WTC11 (cell line): Measurements from ENCODE around the gene RETSAT.

Source experiments
- FOXK1 ChIP-seq: sonication (generic); formaldehyde crosslinking; IDR thresholded peaks from 2 replicates; pipeline ENCODE4 v1.8.0; 2022; ENCODE audit warnings: mild to moderate bottlenecking, moderate library complexity, missing genetic modification reagents
- RELA ChIP-seq: sonication (generic); formaldehyde crosslinking; IDR thresholded peaks from 2 replicates; pipeline ENCODE4 v1.8.1; 2022; ENCODE audit warnings: missing genetic modification reagents, mild to moderate bottlenecking, borderline replicate concordance
- TF ChIP-seq, protein P1 (sequence below): fragments of 250-450 bp; sonication (Bioruptor Pico); IDR thresholded peaks from 2 replicates; pipeline ENCODE4 v1.9.0; 2021; ENCODE audit warnings: mild to moderate bottlenecking
- TF ChIP-seq, protein P2 (sequence below): fragments of 200-600 bp; IDR thresholded peaks from 2 replicates; pipeline ENCODE4 v1.8.0; 2022; ENCODE audit warnings: antibody characterized with exemption

DNA sequence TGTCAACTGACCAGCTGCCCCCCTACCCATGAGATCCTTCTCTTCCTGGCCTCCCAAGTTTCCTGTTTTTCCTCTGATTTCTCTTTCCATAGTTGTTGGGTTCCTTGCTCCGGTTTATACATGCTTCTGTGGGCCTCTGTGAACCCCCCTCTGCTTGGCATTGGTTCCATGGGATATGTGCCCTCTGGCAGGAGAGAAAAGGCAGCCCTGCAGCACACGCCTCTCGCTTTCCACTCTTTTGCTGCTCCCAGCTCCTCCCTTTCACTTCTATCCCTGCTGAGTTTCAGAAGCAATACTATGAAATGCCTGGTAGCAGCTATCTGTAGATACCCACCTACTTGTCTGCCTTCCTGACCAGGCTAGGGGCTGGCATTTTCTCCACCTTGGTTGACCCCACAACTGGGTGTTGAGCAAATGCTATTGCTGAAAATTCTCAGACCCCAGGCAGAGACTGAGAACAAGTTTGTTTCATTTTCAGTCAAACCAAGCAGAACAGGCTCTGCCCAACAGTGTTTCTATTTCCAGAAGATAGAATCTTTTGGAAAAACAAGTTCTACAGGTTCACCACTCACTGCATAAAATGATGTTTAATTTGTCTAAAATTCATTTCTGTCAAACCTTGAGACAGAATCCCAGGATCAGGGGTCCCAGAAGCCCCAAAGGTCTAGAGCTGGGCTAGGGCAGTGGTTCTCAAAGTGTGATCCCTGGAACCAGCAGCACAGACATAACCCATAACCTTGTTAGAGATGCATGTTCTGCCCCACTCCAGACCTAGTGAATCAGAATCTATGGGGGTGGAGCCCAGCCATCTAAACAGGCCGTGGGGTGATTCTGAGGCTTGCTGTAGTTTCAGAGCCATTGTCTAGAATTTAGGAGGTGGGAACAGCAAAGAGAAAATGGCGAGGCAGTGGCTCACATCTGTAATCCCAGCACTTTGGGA is 42.5 kb upstream of the RETSAT start:
- TF ChIP-seq FOXK1 (CRISPR knock-in tag) (no peak), RELA (no peak)
- TF ChIP-seq, protein P1, sequence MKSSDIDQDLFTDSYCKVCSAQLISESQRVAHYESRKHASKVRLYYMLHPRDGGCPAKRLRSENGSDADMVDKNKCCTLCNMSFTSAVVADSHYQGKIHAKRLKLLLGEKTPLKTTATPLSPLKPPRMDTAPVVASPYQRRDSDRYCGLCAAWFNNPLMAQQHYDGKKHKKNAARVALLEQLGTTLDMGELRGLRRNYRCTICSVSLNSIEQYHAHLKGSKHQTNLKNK (CRISPR knock-in tag): no peak
- TF ChIP-seq, protein P2, sequence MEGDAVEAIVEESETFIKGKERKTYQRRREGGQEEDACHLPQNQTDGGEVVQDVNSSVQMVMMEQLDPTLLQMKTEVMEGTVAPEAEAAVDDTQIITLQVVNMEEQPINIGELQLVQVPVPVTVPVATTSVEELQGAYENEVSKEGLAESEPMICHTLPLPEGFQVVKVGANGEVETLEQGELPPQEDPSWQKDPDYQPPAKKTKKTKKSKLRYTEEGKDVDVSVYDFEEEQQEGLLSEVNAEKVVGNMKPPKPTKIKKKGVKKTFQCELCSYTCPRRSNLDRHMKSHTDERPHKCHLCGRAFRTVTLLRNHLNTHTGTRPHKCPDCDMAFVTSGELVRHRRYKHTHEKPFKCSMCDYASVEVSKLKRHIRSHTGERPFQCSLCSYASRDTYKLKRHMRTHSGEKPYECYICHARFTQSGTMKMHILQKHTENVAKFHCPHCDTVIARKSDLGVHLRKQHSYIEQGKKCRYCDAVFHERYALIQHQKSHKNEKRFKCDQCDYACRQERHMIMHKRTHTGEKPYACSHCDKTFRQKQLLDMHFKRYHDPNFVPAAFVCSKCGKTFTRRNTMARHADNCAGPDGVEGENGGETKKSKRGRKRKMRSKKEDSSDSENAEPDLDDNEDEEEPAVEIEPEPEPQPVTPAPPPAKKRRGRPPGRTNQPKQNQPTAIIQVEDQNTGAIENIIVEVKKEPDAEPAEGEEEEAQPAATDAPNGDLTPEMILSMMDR: no peak
